ENCODE results near the gene EXOC8. TPM values are rescaled to one million over a fixed set of nuclear protein-coding genes. Genes with fewer than 3 reads are reported as not detected.

The EXOC8 gene
- total and polyA plus RNA-seq, 2 donors (not counting 3 experiments of a cell fraction or from before 2014, with no cell fraction given) = 2.8 to 13.2 TPM

- peaks cover 33% of the 10 kb centered on the region for H3K79me2 ChIP-seq (ENCODE audit: control insufficient read depth, insufficient read depth, low read length)
Measured at GRCh38 chr1:231372501-231372900, 34.8 kb upstream of the EXOC8 start.

More at GRCh38 chr1:231372501-231372900, 34.8 kb upstream of the EXOC8 start:
- Histone ChIP-seq H3K9me3 (replicated peaks; ENCODE audit: control insufficient read depth, insufficient read depth, low read length) (no peaks in the 10 kb centered on the region), H4K20me1 (replicated peaks; ENCODE audit: control insufficient read depth, extremely low read depth, insufficient read depth, low read length) (no peaks in the 10 kb centered on the region), H3K36me3 (ENCODE audit: control insufficient read depth in 2 of 2, extremely low read depth in 1 of 2, insufficient read depth in 2 of 2, low read length in 2 of 2) (peaks cover 0 to 5% of the 10 kb centered on the region in 2 experiments), H3K9me1 (replicated peaks; ENCODE audit: control insufficient read depth, extremely low read depth, insufficient read depth, low read length) (no peaks in the 10 kb centered on the region), H3K4me3 (replicated peaks in 1 of 3; ENCODE audit: insufficient read depth in 1 of 3, low read depth in 1 of 3, low read length in 3 of 3) (no peak overlapping the region), H3K4me2 (ENCODE audit: insufficient read depth, low read length) (no peak overlapping the region), H3K9ac (replicated peaks; ENCODE audit: extremely low read depth, insufficient read depth, low read length) (no peak overlapping the region), H3K27ac (ENCODE audit: insufficient read depth, low read depth, low read length) (no peak overlapping the region), H2AFZ (ENCODE audit: low read depth, low read length) (no peak overlapping the region), H3K27me3 (ENCODE audit: control insufficient read depth in 2 of 2, insufficient read depth in 2 of 2, low read length in 2 of 2) (no peaks in the 10 kb centered on the region), H3K4me1 (ENCODE audit: control insufficient read depth, extremely low read depth, insufficient read depth, low read length) (peaks cover 12% of the 10 kb centered on the region)
- FAIRE-seq = no peak
- no peak for DNase-seq (ENCODE audit: low read depth, low spot score)
- dilution Hi-C loops (cut with MboI; ENCODE audit: extremely low pct_ligation_motif_present, low sequenced_read_pairs) = no loop called here
- intact Hi-C loops (cut with micrococcal nuclease) = no loop called here
- TF ChIP-seq MYC (IDR thresholded peaks at IDR 0.05; ENCODE audit: low read depth, low read length) (no peak), GATA2 (IDR thresholded peaks at IDR 0.05; ENCODE audit: insufficient read depth, insufficient read length, low read depth, low read length) (no peak), MAX (IDR thresholded peaks at IDR 0.05; ENCODE audit: insufficient read depth, insufficient read length) (no peak), JUN (IDR thresholded peaks at IDR 0.05; ENCODE audit: borderline replicate concordance, insufficient read depth, insufficient read length, low read depth) (no peak), EZH2 (IDR thresholded peaks at IDR 0.05; ENCODE audit: borderline replicate concordance, low read depth, low read length, severe bottlenecking) (no peak), POLR2A (IDR thresholded peaks at IDR 0.05; ENCODE audit: low read depth, low read length) (no peak), POLR2AphosphoS5 (IDR thresholded peaks at IDR 0.05; ENCODE audit: insufficient read depth, low read depth, low read length) (no peak), FOS (IDR thresholded peaks at IDR 0.05; ENCODE audit: borderline replicate concordance, insufficient read depth, low read length) (no peak), CTCF (IDR thresholded peaks at IDR 0.05; ENCODE audit: extremely low read depth in 1 of 2, insufficient read depth in 1 of 2, low read depth in 1 of 2, low read length in 2 of 2) (no peak)
- POLR2A ChIA-PET = no interaction called here
- CTCF ChIA-PET = interaction anchor here (0.7 to 1.4 kb wide), 2 partner anchors 10 to 38 kb away, joined by 3 read pairs; no protein-coding TSS in a partner anchor
- no TSS peak for BruUV-seq (replicated peaks)

Measured in endothelial cell of umbilical vein (primary cell).